K562 (cell line): ENCODE data around the gene CRYBG3. TPM values are rescaled to one million over a fixed set of nuclear protein-coding genes. Genes with fewer than 3 reads are reported as not detected.
A peak's percentile ranks its signal among the peaks of the same experiment; 100 is the strongest.

Experiments
- CEBPB ChIP-seq: fragments of 450-650 bp; IDR thresholded peaks from 2 replicates; pipeline ENCODE4 v1.6.1; 2016; ENCODE audit warnings: missing genetic modification characterization, missing compliant biosample characterization
- E2F3 ChIP-seq: fragments of 250-450 bp; sonication (Bioruptor Pico); IDR thresholded peaks from 2 replicates; pipeline ENCODE4 v1.4.0; 2020; ENCODE audit warnings: mild to moderate bottlenecking
- GTF2A2 ChIP-seq: IDR thresholded peaks from 2 replicates; pipeline ENCODE4 v1.6.1; 2016; ENCODE audit warnings: mild to moderate bottlenecking, missing genetic modification characterization, missing compliant biosample characterization
- HDAC8 ChIP-seq: fragments of 450-650 bp; IDR thresholded peaks from 2 replicates; pipeline ENCODE4 v1.6.1; 2016; ENCODE audit warnings: mild to moderate bottlenecking, missing genetic modification characterization, moderate library complexity, missing compliant biosample characterization
- JUN ChIP-seq, 2 experiments: sonication (generic) in 1 of 2; formaldehyde crosslinking in 1 of 2; IDR thresholded peaks; 2 replicates each; pipeline versions ENCODE4 v1.6.1 to v1.8.0; 2012 to 2022; ENCODE audit warnings: borderline replicate concordance in 2 of 2, mild to moderate bottlenecking in 2 of 2, improper control_type of control experiment in 1 of 2, low read depth in 1 of 2, low read length in 1 of 2, missing genetic modification reagents in 1 of 2
- NBN ChIP-seq: fragments of 450-650 bp; IDR thresholded peaks from 2 replicates; pipeline ENCODE4 v1.6.1; 2016; ENCODE audit warnings: low read depth, mild to moderate bottlenecking
- NFYB ChIP-seq: IDR thresholded peaks from 2 replicates; pipeline ENCODE4 v1.6.1; 2011; ENCODE audit warnings: mild to moderate bottlenecking, moderate library complexity; ENCODE audit not compliant: insufficient read length; ENCODE audit errors: extremely low read depth
- PYGO2 ChIP-seq: fragments of 450-650 bp; IDR thresholded peaks from 2 replicates; pipeline ENCODE4 v1.6.1; 2016; ENCODE audit warnings: mild to moderate bottlenecking, missing genetic modification characterization, moderate library complexity, missing compliant biosample characterization
- ZBTB1 ChIP-seq: sonication (generic); formaldehyde crosslinking; IDR thresholded peaks from 2 replicates; pipeline ENCODE4 v1.8.1; 2023; ENCODE audit warnings: missing genetic modification reagents, low read depth, mild to moderate bottlenecking, borderline replicate concordance
- ZKSCAN1 ChIP-seq: fragments of 150-350 bp; IDR thresholded peaks from 2 replicates; pipeline ENCODE4 v1.6.1; 2016; ENCODE audit warnings: low read depth, low read length
- ZNF24 ChIP-seq: fragments of 450-650 bp; IDR thresholded peaks from 2 replicates; pipeline ENCODE4 v1.6.1; 2016
- ZNF780A ChIP-seq: fragments of 250-450 bp; sonication (Bioruptor Pico); IDR thresholded peaks from 2 replicates; pipeline ENCODE4 v1.5.0; 2021; ENCODE audit warnings: mild to moderate bottlenecking
- polyA plus RNA-seq, 8 experiments: library from polyadenylated mRNA; depleted of rRNA in 4 of 8; stranded (reverse) in 5 of 8; unstranded in 3 of 8; fragments of >200 nt; fragmentation: Nextera tagmentation in 2 of 8; fragmentation: Illumina TruSeq in 1 of 8; extraction: Ambion mirVana in 2 of 8; extraction: Trizol in 1 of 8; gene quantifications; 2 replicates each; pipeline versions ENCODE4 v1.2.1 to v1.2.3, GENCODE V29; 2011 to 2014; ENCODE audit warnings: inconsistent platforms in 1 of 8, missing spikeins in 1 of 8
- total RNA-seq, 7 experiments: library from RNA; depleted of rRNA in 6 of 7; stranded (reverse); fragments of >200 nt in 6 of 7; fragmentation: Illumina TruSeq in 2 of 7; extraction: Trizol in 2 of 7; gene quantifications; 2 replicates each; pipeline versions ENCODE4 v1.2.1 to v1.2.3, GENCODE V29; 2011 to 2021; ENCODE audit warnings: low replicate concordance in 1 of 7
- TF ChIP-seq, protein P1 (sequence below), 2 experiments: fragments of 450-650 bp in 1 of 2; IDR thresholded peaks; 2 replicates each; pipeline ENCODE4 v1.6.1; 2011 to 2017; ENCODE audit warnings: low read depth in 2 of 2, antibody characterized with exemption in 1 of 2, borderline replicate concordance in 1 of 2, low read length in 1 of 2, mild to moderate bottlenecking in 1 of 2, mixed read lengths in 1 of 2; ENCODE audit not compliant: control insufficient read depth in 1 of 2
- TF ChIP-seq, protein P2 (sequence below): fragments of 450-650 bp; IDR thresholded peaks from 2 replicates; pipeline ENCODE4 v1.7.0; 2016; ENCODE audit warnings: borderline replicate concordance
- TF ChIP-seq, protein P3 (sequence below): sonication (generic); formaldehyde crosslinking; IDR thresholded peaks from 2 replicates; pipeline ENCODE4 v1.4.0; 2020; ENCODE audit warnings: mild to moderate bottlenecking, missing genetic modification reagents
- TF ChIP-seq, protein P4 (sequence below): fragments of 250-450 bp; sonication (Bioruptor Pico); IDR thresholded peaks from 2 replicates; pipeline ENCODE4 v1.8.0; 2022; ENCODE audit warnings: moderate library complexity, mild to moderate bottlenecking, inconsistent platforms
- TF ChIP-seq, protein P5 (sequence below): fragments of 450-650 bp; formaldehyde crosslinking; IDR thresholded peaks from 2 replicates; pipeline ENCODE4 v1.4.0; 2020; ENCODE audit warnings: mild to moderate bottlenecking, mixed read lengths

The CRYBG3 gene
- total and polyA plus RNA-seq, 9 of the 15 experiments (the other 6 are each of a cell fraction or from before 2014, with no cell fraction given), result 0.08 to 0.72 (median 0.18) TPM

DNA sequence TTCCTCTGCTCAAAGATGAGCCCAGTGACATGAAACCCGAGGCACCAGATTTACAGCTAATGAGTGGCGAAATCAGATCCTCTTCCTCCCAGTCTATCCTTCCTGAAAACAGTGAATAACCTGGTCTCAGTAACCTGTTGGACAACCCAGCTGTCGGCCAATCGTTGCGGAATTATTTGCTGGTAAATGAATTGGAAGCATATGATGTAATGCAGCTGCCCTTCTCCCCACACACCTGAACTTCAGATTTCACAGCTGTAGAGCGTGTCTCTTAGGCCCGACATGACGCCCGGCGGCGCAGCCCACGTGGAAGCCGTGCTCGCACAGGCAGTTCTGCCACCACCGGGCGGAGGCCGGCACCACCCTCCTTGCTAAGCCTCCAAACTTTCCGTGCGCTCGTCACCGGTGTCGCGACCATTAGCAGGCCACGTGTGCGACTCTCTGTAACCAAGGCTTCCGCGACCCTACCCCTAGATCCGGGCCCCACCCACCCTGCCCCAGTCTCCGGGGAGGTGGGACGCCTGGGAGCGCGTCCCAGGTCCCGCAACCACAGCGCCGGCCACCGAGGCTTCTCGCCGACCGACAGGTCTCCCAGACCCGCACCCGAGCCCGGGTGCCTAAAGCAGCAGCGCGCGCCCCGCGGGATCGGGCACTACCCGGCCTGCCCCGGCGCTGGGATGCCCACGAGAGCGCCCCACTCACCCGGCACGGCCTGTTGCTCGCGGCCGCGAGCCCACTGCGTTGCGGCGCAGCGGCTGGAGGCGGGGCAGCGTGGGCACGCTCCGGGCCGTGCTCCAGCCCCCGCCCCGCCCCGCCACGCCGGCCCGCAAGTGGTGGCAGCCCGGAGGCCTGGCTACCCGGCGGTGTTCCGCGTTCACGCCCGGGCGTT is 150.1 kb downstream of the CRYBG3 start, which contains the start of gene RIOX2 (continued):
- TF ChIP-seq, protein P1, sequence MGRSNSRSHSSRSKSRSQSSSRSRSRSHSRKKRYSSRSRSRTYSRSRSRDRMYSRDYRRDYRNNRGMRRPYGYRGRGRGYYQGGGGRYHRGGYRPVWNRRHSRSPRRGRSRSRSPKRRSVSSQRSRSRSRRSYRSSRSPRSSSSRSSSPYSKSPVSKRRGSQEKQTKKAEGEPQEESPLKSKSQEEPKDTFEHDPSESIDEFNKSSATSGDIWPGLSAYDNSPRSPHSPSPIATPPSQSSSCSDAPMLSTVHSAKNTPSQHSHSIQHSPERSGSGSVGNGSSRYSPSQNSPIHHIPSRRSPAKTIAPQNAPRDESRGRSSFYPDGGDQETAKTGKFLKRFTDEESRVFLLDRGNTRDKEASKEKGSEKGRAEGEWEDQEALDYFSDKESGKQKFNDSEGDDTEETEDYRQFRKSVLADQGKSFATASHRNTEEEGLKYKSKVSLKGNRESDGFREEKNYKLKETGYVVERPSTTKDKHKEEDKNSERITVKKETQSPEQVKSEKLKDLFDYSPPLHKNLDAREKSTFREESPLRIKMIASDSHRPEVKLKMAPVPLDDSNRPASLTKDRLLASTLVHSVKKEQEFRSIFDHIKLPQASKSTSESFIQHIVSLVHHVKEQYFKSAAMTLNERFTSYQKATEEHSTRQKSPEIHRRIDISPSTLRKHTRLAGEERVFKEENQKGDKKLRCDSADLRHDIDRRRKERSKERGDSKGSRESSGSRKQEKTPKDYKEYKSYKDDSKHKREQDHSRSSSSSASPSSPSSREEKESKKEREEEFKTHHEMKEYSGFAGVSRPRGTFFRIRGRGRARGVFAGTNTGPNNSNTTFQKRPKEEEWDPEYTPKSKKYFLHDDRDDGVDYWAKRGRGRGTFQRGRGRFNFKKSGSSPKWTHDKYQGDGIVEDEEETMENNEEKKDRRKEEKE (IDR thresholded peaks at IDR 0.05; ENCODE audit: borderline replicate concordance in 1 of 2, control insufficient read depth in 1 of 2, low read depth in 2 of 2, low read length in 1 of 2), result no peak
- TF ChIP-seq ZNF24 (no peak), GTF2A2 (no peak), JUN (IDR thresholded peaks at IDR 0.05; ENCODE audit: borderline replicate concordance, low read depth, low read length) (peak; percentile 8; the same call in 1 of the 2 replicates), JUN (CRISPR knock-in tag; IDR thresholded peaks at IDR 0.05; ENCODE audit: borderline replicate concordance) (no peak), CEBPB (peak; percentile 11; the same call in 1 of the 2 replicates), HDAC8 (tag) (no peak), E2F3 (CRISPR knock-in tag) (no peak), ZKSCAN1 (no peak), PYGO2 (no peak), ZBTB1 (CRISPR knock-in tag) (no peak), ZNF780A (no peak), NBN (no peak), NFYB (no peak)
- TF ChIP-seq, protein P2, sequence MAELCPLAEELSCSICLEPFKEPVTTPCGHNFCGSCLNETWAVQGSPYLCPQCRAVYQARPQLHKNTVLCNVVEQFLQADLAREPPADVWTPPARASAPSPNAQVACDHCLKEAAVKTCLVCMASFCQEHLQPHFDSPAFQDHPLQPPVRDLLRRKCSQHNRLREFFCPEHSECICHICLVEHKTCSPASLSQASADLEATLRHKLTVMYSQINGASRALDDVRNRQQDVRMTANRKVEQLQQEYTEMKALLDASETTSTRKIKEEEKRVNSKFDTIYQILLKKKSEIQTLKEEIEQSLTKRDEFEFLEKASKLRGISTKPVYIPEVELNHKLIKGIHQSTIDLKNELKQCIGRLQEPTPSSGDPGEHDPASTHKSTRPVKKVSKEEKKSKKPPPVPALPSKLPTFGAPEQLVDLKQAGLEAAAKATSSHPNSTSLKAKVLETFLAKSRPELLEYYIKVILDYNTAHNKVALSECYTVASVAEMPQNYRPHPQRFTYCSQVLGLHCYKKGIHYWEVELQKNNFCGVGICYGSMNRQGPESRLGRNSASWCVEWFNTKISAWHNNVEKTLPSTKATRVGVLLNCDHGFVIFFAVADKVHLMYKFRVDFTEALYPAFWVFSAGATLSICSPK, result no peak
- TF ChIP-seq, protein P3, sequence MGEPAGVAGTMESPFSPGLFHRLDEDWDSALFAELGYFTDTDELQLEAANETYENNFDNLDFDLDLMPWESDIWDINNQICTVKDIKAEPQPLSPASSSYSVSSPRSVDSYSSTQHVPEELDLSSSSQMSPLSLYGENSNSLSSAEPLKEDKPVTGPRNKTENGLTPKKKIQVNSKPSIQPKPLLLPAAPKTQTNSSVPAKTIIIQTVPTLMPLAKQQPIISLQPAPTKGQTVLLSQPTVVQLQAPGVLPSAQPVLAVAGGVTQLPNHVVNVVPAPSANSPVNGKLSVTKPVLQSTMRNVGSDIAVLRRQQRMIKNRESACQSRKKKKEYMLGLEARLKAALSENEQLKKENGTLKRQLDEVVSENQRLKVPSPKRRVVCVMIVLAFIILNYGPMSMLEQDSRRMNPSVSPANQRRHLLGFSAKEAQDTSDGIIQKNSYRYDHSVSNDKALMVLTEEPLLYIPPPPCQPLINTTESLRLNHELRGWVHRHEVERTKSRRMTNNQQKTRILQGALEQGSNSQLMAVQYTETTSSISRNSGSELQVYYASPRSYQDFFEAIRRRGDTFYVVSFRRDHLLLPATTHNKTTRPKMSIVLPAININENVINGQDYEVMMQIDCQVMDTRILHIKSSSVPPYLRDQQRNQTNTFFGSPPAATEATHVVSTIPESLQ, result no peak
- TF ChIP-seq, protein P4, sequence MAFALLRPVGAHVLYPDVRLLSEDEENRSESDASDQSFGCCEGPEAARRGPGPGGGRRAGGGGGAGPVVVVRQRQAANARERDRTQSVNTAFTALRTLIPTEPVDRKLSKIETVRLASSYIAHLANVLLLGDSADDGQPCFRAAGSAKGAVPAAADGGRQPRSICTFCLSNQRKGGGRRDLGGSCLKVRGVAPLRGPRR (CRISPR knock-in tag), result no peak
- TF ChIP-seq, protein P5, sequence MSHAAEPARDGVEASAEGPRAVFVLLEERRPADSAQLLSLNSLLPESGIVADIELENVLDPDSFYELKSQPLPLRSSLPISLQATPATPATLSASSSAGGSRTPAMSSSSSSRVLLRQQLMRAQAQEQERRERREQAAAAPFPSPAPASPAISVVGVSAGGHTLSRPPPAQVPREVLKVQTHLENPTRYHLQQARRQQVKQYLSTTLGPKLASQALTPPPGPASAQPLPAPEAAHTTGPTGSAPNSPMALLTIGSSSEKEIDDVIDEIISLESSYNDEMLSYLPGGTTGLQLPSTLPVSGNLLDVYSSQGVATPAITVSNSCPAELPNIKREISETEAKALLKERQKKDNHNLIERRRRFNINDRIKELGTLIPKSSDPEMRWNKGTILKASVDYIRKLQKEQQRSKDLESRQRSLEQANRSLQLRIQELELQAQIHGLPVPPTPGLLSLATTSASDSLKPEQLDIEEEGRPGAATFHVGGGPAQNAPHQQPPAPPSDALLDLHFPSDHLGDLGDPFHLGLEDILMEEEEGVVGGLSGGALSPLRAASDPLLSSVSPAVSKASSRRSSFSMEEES (CRISPR knock-in tag), result no peak
